ENCODE results near the gene DLX5.

DLX5 gene

DNA sequence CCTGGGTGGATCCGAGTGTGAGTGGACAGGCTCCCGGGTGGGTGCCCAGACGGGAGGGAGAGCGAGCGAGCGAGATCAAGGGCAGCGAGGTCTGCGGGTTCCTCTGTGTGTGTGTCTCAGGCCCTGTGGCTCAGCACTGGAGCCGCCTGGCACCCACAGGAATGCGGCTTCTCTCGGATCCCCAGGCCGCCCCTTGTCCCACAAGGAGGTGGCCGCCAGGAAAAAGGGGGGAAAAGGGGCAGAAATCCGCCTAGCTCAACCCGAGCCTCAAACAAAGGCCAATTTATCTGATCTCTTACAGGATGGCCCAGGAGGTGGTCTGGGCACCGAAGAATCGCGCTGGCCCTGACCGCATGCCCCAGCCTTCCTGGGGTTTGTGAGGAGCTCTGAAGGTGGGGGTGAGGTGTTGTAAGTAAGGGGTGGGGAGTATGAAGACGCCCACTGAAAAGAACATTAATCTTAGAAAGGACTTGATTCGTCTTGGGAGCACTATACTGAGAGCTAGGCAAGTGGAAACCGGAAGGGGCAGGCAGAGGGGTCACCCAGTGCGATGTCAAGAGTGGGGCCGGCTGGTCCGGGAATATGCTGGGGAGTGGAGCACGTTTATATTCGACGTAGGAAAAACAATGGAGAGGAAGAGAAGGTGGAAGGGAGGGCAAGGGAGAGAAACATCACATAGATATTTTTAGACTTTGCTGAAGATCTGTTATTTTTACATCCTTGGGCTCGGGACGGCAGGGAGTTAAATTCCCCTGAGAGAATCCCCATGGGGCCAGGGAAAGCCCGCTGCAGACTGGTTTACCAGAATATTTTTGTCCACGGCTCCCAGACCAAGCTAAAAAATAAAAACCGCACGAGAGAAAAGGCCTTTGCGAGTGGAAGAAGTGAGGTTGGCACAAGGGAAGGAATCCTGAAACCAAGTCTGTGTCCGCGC, 7.2 kb downstream of the DLX5 start:
- DNase-seq: no peak

DNA sequence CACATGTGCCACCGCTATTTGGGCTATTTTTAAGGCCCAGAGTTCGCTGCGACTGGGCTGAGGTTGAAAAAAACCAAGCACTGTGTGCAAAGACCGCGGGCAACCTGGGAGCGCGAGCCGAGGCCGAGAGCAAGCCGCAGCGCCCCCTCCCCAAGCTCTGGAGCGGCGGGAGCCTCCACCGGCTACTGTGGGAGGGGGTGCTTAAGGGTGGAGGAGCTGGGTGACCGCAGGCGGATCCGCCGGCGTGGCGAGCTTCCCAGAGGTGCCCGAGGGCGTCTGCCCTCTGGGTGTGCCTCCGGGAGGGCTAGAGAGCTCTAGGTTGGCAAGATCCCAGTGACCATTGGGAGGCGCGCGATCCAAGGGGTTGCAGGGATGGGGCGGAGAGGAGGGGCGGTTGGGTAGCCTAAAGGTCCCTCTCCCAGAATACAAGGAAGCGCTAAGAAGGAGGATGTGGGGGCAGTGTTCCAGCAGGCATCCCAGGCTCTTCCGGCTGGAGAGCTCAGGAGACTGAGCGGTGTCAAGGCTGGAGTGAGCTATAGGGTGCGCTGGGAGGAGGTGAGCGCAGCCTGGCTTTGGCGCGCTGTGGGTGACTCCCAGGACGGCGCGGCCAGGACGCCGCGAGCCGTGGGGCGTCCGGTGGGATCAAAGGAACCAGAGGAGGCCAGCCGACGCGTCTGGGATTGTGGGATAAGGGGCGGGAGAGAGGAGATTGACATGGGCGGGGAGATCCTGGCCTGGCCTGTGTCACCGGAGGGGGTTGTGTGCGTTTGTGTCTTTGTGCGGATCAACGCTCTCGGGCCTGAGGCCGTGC, 8.0 kb downstream of the DLX5 start:
- peak; percentile 99 for DNase-seq

DNA sequence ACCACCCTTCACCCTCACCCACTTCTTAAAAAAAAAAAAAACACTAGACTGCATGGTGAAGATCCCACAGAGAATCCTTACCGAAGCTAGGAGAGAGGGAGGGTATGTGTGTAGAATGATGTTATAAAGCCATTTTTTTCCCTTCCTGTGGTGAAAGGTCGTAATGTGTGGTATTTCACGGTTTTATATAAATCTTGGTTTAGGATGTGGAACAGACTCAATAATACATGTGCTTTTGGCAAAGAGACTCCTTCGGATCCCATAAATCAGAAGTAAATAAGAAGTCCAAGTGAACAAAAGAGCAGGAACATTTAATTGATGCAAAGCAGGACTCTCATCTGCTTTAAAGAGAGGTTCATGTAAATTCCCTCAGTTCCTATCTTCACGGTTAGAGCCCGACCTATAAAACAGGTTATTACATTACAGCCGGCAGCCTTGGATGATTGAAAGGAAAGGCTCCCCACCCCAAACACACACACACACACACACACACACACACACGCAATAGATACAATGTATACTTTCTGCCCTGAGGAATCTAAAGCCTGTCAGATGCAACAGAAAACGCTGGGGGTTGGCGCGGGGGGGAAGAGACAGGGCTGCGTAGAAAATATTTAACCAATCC, 8.8 kb downstream of the DLX5 start:
- no peak for DNase-seq

- DNase-seq: no peak
Measured at GRCh38 chr7:97015279-97015678, 9.4 kb downstream of the DLX5 start.

- DNase-seq: no peak
Measured at GRCh38 chr7:97014145-97014750, 10.4 kb downstream of the DLX5 start.

DNA sequence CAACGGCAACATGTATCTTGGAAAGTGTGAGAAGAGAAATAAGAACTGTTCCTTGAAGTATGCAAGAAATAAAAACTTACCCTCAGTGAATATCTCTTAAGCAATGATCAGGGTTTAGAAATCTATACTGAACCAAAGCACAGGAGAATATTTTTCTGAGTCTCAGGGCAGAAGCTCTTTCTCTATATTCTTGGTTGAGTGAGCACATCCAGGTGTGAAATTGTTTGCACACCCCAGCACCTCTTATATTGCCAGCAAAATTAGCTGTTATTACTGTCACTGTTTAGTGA, 10.8 kb downstream of the DLX5 start:
- no peak for DNase-seq

DNA sequence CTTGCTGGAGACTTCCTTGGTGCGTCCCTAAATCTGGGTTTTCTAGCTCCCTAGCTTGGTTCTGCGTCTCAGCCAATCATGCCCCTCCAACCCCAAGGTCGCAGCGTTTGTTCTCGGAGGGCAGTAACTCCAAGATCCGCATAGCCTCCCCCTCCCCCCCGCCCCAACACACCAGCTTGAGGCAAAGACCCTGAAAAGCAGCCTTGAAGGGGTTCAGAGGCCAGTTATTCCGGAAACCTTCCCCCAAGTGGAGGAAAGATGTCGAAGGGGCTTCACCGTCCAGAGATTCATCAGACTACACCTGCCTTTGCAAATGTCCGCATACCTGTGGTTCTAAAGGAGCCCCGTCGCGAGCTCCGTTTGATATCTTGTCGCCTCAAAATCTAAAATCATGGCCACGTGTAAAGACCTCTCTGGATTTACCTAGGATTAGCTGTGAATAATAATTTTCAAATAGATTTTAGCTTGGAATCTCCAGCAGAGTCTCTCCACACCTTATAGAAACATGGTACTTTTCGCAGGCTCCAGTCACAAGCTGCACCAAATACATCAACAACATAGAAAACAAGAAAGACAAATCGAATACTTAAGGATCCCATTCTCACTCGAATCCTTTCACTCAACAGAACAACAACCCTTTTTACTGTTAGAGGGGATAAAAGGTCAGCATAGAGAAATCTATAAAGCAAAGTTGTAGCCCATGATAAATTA, 11.3 kb downstream of the DLX5 start:
- no peak for DNase-seq

DNA sequence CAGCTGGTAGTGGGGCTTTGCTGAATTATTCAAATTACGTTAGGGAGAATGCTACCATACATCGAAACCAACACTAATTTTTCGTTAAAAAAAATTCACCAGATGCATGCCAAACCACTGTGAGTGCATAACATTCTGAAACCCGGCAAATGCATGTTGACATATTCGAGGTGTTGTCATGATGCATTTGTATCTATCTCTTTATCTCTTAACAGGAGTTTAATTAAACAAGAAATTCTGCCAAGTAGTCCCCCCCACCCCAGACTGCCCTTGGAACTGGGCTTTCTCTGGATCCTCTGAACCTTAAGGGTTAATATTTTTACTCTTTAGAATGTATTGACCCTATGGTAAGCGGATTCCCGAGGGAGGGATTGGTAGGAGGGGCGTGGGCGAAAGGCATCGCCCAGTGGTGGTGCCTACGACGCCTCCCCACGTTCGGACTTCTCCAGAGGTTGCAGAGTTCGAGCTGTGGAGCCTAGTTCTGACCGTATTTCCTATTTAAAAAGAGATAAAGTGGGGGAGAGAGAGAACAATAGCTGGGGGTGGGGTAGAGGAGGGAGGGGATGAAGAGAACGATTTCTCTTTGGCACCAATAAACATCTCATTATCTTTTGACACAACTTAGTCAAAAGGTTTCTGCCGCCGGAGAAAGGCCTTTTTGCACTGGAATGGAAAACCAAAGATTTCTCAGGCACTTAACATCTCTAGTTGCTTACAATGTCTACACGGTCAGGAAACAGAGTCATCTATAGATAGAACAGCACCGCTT, 12.1 kb downstream of the DLX5 start:
- peak; percentile 97 for DNase-seq

DNA sequence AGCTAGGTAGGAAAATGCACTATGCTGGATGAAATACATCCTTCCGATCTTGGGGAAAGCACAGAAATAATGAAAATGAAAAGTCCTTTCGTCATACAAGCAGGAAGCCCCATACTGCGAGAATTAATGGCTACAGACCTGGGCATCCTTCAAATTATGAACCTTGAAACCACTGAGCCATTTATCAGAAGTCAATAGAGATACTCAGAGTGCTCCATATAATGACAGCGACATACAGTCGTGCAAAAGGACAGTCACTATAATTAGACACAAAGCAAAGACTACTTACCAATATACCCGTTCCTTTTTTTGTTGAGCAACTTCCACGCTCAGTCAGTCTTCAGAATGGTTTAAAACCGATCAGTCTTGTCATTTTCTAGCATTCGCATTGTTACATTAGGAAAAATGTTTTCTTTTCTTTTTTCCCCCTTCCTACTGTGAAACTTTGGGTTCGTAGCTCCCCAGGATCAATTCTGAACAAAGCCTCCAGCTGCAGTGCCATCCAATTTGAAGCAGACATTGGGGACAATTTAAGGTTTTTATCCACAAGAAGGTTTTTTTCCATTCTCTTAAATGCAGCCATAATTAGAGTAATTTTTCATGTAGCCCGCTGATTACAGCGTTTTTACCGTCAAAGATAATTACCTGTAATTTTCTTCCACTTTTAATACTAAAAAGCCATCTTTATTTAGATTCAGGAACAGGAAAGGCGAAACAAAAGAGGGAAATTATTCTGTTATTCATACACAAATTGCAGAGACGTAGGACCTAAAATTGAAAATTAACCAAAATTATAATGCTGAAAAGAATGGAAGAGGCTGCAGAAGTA, 12.9 kb downstream of the DLX5 start:
- peak; percentile 98 for DNase-seq

DNA sequence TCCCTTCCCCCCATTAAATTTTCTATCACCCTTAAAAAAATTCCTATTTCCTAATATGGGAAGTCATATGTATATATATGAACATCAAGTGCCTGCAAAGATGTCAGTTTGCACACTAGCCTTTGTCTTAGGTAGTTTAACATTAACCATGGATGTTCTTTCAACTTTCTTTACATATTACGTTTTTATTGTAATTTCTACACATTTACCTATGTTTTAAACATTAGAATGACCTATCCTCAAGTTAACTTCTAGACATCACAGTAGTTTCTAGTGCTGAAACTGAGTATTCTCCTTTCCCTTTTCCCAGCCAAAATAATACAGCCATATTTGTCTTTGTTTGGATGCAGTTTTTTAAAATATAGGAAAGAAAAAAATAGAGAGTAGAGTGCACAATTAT, 13.5 kb downstream of the DLX5 start:
- no peak for DNase-seq

DNA sequence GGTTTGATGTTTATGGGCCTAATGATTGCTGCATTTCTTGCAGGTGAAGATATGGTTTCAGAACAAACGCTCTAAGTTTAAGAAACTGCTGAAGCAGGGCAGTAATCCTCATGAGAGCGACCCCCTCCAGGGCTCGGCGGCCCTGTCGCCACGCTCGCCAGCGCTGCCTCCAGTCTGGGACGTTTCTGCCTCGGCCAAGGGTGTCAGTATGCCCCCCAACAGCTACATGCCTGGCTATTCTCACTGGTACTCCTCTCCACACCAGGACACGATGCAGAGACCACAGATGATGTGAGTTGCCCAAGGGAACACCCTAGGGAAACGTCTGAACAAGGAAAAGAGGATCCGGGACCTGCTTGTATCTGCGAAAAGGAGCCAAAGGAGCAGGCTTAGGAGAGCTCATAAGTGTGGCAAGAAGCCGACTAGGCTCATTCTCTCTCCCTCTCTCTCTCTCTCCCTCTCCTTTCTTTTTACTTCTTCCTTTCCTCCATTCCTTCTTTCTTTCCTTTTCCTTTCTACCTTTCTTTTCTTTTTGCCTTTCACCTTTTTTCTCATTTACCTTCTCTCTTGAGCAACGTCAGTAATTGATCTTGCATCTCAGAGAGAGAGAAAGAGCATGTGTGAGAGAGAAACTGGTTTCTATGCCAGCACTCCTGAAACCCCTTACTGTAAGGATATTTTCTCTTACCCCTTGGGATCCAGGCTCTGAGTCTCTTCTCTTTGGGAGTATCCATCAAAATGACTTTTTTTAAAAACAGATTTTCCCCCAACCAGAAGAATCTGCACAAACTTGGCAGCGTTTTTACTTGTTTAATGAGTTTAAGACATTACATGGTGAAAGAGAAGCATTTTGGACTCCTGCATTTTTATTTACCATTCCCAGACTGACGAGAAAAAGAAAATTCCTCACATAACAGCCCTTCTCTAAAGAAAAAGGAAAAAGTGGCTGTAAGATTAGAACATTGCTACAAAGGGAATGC, 14.6 kb downstream of the DLX5 start:
- DNase-seq: no peak

- no peak for DNase-seq
Measured at GRCh38 chr7:97008275-97008917, 16.2 kb downstream of the DLX5 start.

DNA sequence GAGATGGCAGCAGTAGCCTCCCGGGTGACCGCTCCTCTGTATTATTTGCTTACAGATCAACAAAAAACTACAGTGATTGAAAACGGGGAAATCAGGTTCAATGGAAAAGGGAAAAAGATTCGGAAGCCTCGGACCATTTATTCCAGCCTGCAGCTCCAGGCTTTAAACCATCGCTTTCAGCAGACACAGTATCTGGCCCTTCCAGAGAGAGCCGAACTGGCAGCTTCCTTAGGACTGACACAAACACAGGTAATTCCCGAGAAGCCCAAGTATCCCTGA, 17.1 kb downstream of the DLX5 start:
- DNase-seq: no peak

GRCh38 chr7:97006816-97007582, 17.6 kb downstream of the DLX5 start:
- no peak for DNase-seq

DNA sequence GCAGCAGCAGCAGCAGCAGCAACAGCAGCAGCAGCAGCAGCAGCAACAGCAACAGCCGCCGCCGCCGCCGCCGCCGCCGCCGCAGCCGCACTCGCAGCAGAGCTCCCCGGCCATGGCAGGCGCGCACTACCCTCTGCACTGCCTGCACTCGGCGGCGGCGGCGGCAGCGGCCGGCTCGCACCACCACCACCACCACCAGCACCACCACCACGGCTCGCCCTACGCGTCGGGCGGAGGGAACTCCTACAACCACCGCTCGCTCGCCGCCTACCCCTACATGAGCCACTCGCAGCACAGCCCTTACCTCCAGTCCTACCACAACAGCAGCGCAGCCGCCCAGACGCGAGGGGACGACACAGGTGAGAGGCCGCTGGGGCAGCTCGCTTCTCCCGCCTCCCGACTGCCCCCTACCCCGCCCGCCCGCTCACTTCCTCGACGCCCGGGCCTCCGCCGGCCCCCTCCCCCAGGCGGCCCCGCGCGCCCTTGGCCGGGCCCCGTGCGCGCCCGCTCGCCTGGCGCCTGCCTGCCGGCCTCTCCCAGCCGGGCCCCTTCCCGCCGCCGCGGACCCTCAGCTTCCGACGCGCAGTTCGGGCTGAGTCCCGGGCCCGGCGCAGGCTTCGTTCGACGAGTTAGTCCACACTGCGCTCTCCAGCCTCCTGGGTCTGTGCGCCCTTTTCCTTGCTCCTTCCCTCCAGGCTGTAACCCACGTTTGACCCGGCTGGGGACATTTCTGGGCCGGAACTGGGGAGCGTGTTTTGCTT, 18.4 kb downstream of the DLX5 start:
- DNase-seq: no peak

GRCh38 chr7:97005183-97006054, 19.2 kb downstream of the DLX5 start, which contains the start of gene DLX6:
Gene DLX6, plus strand, starts transcription at chr7:97005553. Its CDS starts 425 bp downstream, at chr7:97005978.
- peak; percentile 100 for DNase-seq

Measured in NCI-H69 (cell line).